OCI-M1 (cell line): ENCODE measurements around the gene EMILIN2.
A peak's percentile ranks its signal among the peaks of the same experiment; 100 is the strongest.
"Not testable (repeated sequence)": the region's sequence is repeated elsewhere in the genome, so short reads cannot be mapped to it uniquely, and the experiment has no call there.

Experiments used
- DNase-seq: peaks from one replicate; lab custom pipeline; 2025; lab: John Stamatoyannopoulos, UW

The EMILIN2 gene

DNA sequence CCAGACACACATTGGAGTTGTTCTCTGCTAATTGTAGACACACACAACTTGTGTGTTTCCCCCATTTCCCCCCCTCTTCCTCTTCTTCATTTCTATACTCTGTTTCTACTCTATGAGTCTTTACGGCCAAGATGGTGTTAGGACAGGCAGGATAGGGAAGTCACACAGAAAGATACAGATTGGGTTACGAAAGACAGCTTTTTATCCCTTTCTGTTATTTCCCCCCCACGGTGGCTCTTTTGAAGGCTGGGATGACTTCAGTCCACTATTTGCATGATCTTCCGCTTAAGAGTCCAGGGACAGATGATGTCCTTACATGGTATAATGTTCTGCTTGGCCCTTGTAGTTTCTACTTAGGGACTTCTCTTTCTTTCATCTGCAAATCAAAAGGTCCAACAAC is 1.6 kb upstream of the EMILIN2 start:
- DNase-seq = no peak

- DNase-seq = no peak
Observed at GRCh38 chr18:2847317-2848246, 776 bp downstream of the EMILIN2 start.

GRCh38 chr18:2848247-2849246 is 1.7 kb downstream of the EMILIN2 start:
- DNase-seq = no peak

GRCh38 chr18:2850816-2851215 is 4.0 kb downstream of the EMILIN2 start:
- DNase-seq = no peak

DNA sequence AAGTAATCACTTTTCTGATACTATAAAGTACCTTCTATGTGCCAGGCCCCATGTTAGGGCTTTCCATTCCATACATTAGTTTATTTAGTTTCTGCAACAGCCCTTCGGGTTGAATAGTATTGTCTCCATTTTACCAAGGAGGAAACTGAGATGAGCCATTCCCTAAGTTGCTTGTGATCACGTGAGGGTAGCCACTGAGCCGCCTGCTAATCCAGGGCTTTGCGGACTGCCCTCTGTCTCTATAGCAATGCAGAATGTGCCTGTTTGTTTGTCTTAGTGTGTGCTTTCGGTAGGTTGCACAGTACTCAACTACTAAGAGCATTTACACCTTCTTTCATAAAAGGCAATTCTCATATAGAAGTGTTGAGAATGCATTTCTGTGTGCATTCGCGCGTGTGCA is 5.0 kb downstream of the EMILIN2 start:
- no peak for DNase-seq

GRCh38 chr18:2852460-2852859 is 5.7 kb downstream of the EMILIN2 start:
- not testable (repeated sequence) for DNase-seq

GRCh38 chr18:2853173-2853925 is 6.5 kb downstream of the EMILIN2 start:
- DNase-seq = no peak

DNA sequence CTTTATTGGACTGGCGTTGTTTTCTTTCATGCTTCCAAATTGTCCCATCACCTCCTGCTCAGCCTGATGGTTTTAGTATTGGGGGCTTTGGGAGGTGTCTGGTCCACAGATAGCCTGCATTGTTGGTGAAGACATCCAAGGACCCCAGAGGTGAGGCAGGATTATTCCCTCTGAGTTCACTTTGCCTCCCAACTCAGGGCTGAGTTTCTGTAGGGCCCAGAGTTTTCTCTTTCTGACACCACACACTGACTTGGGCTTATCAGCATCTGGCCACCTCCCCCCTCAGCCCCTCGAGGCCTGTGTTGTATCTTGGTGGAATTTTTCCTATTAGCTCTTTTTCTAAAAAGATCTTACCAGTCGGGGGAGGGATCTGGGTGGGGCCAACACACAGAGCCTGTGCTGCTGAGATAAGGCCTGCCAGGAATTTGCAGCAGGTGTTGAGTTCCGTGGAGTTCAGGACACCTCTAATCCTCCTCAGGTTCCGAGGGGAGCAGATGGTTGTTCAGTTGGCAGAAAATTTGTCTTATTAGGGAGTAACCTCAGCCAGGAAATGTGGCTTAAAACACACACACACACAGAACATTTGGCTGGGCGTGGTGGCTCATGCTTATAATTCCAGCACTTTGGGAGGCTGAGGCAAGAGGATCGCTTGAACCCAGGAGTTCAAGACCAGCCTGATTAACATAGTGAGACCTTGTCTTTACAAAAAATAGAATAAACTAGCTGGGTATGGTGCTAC is 7.3 kb downstream of the EMILIN2 start:
- no peak for DNase-seq

- DNase-seq = no peak
Observed at GRCh38 chr18:2854875-2855274, 8.1 kb downstream of the EMILIN2 start.

DNA sequence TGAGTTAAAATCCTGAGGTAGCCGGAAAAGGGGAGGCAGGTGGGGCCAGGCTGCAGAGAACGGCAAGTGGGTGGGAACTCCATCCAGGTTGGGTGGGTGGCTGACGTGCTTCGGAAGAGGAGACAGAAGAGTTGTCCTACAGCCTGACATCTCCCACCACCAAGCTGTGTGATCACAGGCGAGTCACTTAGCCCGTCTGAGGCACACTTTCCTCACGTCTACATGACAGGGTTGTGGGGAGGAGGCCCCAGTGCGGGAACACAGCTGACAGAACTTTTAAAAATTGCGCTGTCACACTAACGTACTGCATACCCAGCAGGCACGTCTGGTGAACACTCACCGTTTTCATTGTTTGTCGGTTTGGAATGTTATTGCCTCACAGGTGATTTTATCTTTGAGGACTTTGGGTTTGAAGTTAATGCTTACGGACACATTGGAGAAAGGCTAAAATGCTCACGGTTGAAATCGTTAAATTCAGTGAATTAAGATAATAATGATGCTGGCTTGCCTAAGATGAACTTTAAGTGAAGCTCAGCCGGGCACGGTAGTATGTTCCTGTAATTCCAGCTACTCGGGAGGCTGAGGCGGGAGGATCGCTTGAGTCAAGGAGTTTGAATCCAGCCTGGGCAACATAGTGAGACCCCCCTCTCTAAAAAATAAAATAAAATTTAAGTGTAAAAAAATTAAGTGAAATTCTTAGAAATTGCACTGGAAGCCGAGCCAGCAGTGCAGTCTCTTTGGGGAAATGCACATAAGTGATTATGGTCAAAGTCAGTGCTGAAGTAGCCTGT is 8.9 kb downstream of the EMILIN2 start:
- DNase-seq = no peak

GRCh38 chr18:2856547-2857170 is 9.9 kb downstream of the EMILIN2 start:
- DNase-seq = no peak

GRCh38 chr18:2857491-2858131 is 10.8 kb downstream of the EMILIN2 start:
- DNase-seq = no peak

DNA sequence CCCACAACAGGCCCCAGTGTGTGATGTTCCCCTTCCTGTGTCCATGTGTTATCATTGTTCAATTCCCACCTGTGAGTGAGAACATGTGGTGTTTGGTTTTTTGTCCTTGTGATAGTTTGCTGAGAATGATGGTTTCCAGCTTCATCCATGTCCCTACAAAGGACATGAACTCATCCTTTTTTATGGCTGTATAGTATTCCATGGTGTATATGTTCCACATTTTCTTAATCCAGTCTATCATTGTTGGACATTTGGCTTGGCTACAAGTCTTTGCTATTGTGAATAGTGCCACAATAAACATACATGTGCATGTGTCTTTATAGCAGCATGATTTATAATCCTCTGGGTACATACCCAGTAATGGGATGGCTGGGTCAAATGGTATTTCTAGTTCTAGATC is 13.6 kb downstream of the EMILIN2 start:
- DNase-seq = not testable (repeated sequence)

DNA sequence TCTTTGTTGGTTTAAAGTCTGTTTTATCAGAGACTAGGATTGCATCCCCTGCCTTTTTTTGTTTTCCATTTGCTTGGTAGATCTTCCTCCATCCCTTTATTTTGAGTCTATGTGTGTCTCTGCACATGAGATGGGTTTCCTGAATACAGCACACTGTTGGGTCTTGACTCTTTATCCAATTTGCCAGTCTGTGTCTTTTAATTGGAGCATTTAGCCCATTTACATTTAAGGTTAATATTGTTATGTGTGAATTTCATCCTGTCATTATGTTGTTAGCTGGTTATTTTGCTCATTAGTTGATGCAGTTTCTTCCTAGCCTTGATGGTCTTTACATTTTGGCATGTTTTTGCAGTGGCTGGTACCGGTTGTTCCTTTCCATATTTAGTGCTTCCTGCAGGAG is 17.2 kb downstream of the EMILIN2 start:
- not testable (repeated sequence) for DNase-seq

GRCh38 chr18:2866465-2866864 is 19.7 kb downstream of the EMILIN2 start:
- peak; percentile 50 for DNase-seq

DNA sequence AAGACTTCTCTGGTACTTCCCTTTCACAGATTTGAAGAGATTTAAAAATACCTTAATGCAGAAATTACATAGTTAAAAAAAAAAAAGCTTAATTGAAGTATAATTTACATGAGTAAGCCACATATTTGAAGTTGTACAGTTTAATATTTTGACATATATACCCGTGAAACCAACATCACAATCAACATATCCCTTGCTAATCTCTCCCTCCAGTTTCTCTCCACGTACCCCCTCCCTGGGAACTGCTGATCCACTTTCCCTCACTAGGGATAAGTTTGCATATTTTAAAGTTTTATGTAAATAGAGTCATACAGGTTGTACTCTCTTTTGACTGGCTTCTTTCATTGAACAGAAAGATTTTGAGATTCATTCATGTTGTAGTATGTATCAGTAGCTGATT is 22.4 kb downstream of the EMILIN2 start:
- no peak for DNase-seq

GRCh38 chr18:2871111-2871720 is 24.4 kb downstream of the EMILIN2 start:
- DNase-seq = no peak

GRCh38 chr18:2872095-2872494 is 25.3 kb downstream of the EMILIN2 start:
- DNase-seq = no peak

DNA sequence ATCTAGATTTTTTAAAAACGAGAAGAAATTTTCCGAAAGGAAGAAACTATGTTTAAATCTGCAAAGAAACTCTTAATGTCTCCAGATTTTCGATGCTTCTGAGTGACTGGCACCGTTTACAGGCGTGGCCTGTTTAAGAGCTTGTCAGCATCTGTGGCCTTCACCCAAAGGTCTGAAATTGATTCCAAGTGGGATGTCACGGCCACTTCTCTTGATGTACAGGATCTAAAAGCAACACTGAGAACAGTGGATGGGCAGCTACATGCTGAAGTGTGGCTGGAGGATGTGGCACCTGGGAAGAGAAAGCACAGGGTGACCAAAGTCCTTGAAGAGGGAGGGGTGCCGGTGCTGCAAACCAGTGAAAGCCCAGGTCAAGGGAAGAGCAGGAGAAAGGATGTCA is 28.0 kb downstream of the EMILIN2 start:
- DNase-seq = no peak
